HG03108 (cell line): ENCODE results near the gene MAOB.

Experiments
- ATAC-seq: cut with Tn5 transposase; IDR thresholded peaks from one replicate; pipeline ENCODE4 v1.9.1; 2021; ENCODE audit warnings: moderate library complexity; ENCODE audit not compliant: unreplicated experiment

The MAOB gene

GRCh38 chrX:43861750-43862149 is 20.5 kb downstream of the MAOB start:
- no peak for ATAC-seq

GRCh38 chrX:43860646-43861370 is 21.4 kb downstream of the MAOB start:
- no peak for ATAC-seq

GRCh38 chrX:43853225-43853828 is 28.9 kb downstream of the MAOB start:
- no peak for ATAC-seq

- ATAC-seq = no peak
Measured at GRCh38 chrX:43850629-43851028, 31.6 kb downstream of the MAOB start.

GRCh38 chrX:43849173-43849572 is 33.1 kb downstream of the MAOB start:
- ATAC-seq = no peak

- no peak for ATAC-seq
Measured at GRCh38 chrX:43847352-43847751, 34.9 kb downstream of the MAOB start.

GRCh38 chrX:43846558-43846957 is 35.7 kb downstream of the MAOB start:
- ATAC-seq = no peak

- no peak for ATAC-seq
Measured at GRCh38 chrX:43845776-43846175, 36.5 kb downstream of the MAOB start.

GRCh38 chrX:43840265-43840664 is 42.0 kb downstream of the MAOB start:
- ATAC-seq = no peak

GRCh38 chrX:43836435-43837184 is 45.6 kb downstream of the MAOB start:
- no peak for ATAC-seq

GRCh38 chrX:43835559-43835958 is 46.7 kb downstream of the MAOB start:
- ATAC-seq = no peak

GRCh38 chrX:43827791-43828190 is 54.5 kb downstream of the MAOB start:
- ATAC-seq = no peak

GRCh38 chrX:43822014-43822413 is 60.2 kb downstream of the MAOB start:
- no peak for ATAC-seq

- ATAC-seq = no peak
Measured at GRCh38 chrX:43817444-43817843, 64.8 kb downstream of the MAOB start.

- ATAC-seq = no peak
Measured at GRCh38 chrX:43815209-43815608, 67.0 kb downstream of the MAOB start.

- ATAC-seq = no peak
Measured at GRCh38 chrX:43813898-43814297, 68.4 kb downstream of the MAOB start.

- ATAC-seq = no peak
Measured at GRCh38 chrX:43813319-43813718, 68.9 kb downstream of the MAOB start.

- no peak for ATAC-seq
Measured at GRCh38 chrX:43809463-43809862, 72.8 kb downstream of the MAOB start.

- no peak for ATAC-seq
Measured at GRCh38 chrX:43808231-43808630, 74.0 kb downstream of the MAOB start.

GRCh38 chrX:43805579-43805978 is 76.7 kb downstream of the MAOB start:
- ATAC-seq = no peak

- ATAC-seq = no peak
Measured at GRCh38 chrX:43804021-43804420, 78.2 kb downstream of the MAOB start.

- ATAC-seq = no peak
Measured at GRCh38 chrX:43785930-43786591, 96.2 kb downstream of the MAOB start.
